Measurements from ENCODE around the gene RGL3.
"Not testable (repeated sequence)": the region's sequence is repeated elsewhere in the genome, so short reads cannot be mapped to it uniquely, and the experiment has no call there.

RGL3 gene

GRCh38 chr19:11418549-11419506 lies at the start of gene RGL3:
TSS of gene RGL3 (minus strand) at chr19:11419314. CDS start at chr19:11419278, 36 bp downstream.
- no peak for DNase-seq (ENCODE audit: low read depth)

- DNase-seq (ENCODE audit: low read depth) = not testable (repeated sequence)
These were observed 49.2 kb upstream of the RGL3 start for GRCh38 chr19:11468266-11468845.

GRCh38 chr19:11465600-11465999 lies 46.5 kb upstream of the RGL3 start:
- DNase-seq (ENCODE audit: low read depth) = no peak

- DNase-seq (ENCODE audit: low read depth) = no peak
These were observed 45.5 kb upstream of the RGL3 start for GRCh38 chr19:11464333-11465265.

- DNase-seq (ENCODE audit: low read depth) = no peak
These were observed 44.3 kb upstream of the RGL3 start for GRCh38 chr19:11463391-11463790.

DNA sequence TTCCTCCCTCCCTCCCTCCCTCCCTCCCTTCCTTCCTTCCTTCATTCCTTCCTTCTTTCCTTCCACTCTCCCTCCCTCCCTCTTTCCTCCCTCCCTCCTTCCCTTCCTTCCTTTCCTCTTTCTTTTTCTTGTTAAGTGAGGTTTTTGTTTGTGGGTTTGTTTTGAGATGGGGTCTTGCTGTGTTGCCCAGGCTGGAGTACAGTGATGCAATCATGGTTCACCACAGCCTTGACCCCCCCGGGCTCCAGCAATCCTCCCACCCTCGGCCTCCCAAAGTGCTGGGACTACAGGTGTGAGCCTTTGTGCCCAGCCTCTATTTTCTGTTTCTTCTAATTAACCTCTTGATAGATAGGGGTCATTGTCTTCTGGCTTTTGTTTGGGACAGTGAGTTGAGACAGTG lies 42.3 kb upstream of the RGL3 start:
- DNase-seq (ENCODE audit: low read depth) = no peak

DNA sequence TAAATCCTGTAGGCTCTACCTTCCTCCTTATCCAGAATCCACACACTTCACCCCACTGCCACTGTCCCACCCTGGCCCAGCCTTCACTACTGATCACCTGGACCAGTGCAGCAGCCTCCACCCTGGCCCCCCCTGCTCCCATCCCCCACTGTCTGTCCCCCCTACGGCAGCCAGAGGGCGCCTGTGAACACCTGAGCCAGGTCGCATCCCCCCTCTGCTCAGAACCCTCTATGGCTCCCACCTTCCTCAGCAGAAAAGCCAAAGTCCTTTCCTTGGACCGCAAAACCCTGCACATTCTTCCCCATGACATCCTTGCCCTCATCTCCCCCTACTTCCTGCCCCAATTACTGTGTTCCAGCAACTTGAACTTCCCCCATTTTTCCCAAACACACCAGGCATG lies 41.1 kb upstream of the RGL3 start:
- DNase-seq (ENCODE audit: low read depth) = no peak

DNA sequence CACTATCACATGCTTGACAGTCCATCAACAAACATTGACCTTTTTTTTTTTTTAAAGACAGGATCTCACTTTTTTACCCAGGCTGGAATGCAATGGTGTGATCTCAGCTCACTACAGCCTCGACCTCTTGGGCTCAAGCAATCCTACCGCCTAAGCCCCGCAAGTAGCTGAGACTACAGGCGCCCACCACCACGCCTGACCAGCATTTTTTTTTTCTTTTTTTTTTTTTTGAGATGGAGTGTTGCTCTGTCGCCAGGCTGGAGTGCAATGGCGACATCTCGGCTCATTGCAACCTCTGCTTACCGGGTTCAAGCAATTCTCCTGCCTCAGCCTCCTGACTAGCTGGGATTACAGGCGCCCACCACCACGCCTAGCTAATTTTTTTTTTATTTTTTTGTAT lies 39.8 kb upstream of the RGL3 start:
- not testable (repeated sequence) for DNase-seq (ENCODE audit: low read depth)

DNA sequence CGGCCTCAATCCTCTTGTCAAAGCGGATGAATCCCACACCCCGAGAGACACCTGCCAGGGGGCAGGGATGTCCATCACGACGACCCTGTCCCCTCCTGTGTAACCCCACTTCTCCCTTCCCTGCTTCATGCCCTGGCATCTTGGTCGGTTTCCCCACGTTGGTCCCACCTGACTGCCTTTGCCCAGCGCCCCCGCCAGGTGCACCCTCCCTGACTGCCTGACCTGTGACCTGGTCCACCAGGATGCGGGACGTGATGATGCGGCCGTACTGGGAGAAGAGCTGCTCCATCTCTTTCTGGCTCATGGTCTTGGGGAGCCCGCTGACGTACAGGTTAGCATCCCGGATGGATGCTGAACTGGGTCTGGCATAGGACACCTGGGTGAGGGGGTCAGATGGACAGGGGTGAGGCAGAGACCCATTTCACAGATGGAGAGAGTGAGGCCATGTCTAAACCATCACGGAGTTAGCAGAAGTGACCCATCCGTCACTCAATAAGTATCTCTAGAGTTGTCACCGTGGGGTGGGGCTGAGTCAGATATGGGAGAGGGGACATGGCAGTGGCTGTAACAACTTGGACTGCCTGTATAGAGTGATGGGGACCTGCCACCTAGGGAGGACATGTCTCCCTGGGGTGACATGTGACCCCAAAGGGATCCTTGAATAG lies 39.3 kb upstream of the RGL3 start:
- no peak for DNase-seq (ENCODE audit: low read depth)

DNA sequence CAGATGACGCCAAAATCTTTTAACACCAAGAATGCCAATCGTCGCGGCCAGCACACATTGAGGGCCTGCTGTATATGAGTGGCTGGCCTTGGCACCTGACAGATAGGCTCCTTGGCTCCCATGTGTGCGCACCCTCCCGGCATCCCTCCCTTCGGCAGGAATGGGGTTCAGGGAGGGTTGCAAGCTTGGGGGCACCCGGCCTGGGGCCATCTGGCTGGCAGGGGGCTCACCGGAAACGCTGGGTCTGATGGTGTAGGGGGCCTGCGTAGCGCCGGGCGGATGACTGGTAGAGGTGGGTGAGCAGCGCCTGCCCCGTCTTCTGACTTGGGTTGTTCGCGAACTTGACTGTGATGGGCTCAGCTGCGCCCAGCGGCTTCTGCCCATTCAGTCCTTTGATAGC lies 38.7 kb upstream of the RGL3 start:
- no peak for DNase-seq (ENCODE audit: low read depth)

DNA sequence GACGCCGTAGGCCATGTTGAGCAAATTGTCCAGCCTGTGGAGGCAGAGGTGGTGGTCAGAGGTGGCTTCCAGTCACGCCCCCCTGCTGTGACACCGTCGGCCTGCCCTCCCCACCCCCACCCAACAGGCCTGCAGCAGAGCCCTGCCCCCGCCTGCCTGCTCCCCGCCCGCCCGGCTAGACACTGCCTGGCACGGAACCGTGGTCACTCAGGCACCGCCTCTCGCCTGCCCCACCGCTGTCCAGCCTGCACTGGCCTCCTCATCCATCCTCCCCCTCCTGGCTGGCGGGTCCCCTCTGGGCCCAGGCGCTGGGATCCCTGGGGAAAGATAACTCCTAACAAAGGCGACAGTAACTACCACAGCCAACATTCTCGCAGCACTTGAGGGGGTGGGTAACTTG lies 38.0 kb upstream of the RGL3 start:
- no peak for DNase-seq (ENCODE audit: low read depth)

DNA sequence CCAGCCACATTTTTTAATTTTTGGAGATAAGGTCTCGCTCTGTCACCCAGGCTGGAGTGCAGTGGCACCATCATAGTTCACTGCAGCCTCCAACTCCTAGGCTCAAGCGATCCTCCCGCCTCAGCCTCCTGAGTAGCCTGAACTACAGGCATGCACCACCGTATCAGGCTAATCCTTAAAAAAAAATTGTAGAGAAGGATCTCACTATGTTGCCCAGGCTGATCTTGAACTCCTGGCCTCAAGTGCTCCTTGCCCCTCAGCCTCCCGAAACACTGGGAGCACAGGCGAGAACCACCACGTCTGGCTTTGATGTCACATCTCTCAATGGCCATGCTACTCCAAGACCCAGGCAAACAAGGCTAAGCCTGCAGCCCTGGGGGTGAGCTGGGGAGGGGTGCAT lies 37.5 kb upstream of the RGL3 start:
- no peak for DNase-seq (ENCODE audit: low read depth)

DNA sequence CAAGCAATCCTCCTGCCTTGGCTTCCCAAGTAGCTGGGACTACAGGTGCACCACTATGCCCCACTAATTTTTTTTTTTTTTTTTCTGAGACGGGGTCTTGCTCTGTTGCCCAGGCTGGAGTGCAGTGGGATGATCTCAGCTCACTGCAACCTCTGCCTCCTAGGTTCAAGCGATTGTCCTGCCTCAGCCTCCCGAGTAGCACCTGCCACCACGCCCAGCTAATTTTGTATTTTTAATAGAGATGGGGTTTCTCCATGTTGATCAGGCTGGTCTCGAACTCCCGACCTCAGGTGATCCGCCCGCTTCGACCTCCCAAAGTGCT lies 36.1 kb upstream of the RGL3 start:
- DNase-seq (ENCODE audit: low read depth) = not testable (repeated sequence)

DNA sequence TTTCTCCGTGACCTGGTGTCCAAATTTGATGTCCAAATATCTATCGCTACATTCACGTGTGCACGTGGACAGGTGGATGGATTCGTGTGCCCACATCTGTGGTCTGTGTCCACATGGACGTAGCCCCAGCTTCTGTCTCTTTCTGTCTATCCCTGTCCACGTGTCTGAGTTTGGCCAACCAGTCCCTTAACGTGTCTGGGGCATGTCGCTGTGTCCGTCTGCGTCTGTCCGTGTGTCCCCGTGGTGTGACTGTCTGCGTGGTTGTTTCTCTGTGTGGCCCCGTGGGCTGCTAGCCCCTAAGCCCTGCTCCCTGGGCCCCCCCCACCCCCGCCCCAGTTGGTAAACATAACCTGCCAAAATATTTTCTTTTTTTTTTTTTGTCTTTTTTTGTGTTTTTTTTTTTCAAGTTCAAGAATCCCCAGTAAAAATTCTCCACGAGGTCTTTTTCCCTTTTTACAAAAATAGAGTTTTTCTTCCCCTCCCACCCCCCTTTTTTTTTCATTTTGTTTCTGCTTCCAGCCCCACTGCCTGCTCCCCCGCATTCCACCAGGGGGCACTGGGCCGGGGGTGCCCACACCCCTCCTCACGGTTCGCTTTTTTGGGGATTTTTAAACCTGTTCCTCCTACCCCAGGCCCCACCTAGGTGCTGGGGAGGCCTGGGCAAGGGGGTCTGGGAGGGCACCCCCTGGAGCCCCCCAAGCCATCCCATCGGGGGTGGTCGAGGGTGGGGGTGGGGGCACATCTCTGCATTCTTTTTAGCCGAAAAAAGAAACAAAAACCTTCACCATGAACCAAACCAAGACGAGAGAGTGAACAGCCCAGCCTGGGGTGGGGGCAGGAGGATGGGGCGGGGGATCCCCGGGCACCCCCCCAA lies 34.6 kb upstream of the RGL3 start:
- peak; percentile 14 for DNase-seq (ENCODE audit: low read depth)

GRCh38 chr19:11452620-11453310 lies 33.7 kb upstream of the RGL3 start:
- no peak for DNase-seq (ENCODE audit: low read depth)

DNA sequence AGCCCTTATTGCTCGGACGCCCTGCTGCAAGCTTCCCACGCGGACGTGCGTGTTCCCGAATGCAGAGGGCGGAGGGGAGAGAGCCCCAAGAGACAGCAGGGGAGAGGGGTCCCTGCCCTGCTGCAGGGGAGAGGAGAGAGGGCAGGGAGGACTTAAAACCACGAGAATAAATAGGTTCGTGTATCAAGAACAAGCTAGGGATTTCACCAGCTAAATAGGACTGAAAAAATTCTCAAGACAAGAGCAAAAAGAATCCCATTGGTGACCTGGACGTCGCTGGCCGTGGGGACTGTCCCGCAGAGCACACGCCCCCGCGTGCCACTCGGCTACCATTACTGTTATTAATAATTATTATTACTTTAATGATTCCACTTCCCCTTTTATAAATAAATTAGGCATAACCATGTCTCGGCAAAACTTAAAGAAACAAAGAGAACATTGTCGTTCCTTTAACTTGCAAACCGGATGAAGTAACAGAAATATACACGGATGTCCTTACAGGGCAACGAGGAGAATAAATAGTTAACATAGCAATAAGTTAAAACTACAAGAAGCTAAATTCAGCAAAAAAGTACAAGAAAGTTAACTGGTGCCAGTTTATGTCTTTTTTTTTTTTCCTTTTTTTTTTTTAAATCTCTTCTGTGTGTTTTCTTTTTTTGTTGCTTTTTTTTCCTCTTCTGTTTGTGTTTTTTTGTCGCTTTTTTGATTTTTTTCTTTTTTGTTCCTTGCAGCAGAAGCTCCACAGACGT lies 32.9 kb upstream of the RGL3 start:
- no peak for DNase-seq (ENCODE audit: low read depth)

DNA sequence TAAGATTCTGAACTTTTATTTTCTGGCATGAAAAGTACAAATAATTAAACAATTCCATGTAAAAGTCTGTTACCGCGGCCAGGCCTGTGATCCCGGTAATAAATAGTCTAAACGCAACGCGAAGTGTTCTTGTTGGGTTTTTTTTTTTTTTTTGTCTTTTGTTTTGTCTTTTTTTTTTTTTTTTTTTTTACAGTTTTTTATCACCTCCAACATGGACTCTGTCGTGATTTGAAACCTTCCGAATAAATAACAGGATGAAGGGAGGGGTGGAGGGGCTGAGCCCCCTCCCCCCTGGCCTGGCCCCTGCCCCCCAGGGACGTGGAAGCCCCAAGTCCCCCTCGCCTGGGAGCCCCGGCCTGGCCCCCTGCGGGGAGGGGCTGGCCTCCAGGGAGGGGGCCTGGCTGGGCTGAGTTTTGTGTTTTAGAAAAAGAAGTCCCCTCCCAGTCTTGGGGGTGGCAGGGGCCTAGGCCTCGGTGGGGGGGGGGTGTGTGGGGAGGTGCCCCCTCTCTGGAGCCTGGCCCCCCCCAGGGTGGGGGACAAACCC lies 32.3 kb upstream of the RGL3 start:
- DNase-seq (ENCODE audit: low read depth) = no peak

GRCh38 chr19:11450570-11451326 lies 31.6 kb upstream of the RGL3 start:
- no peak for DNase-seq (ENCODE audit: low read depth)

Data from activated T-cell treated with anti-CD3 and anti-CD28 coated beads for 48 hours (primary cell).